ENCODE measurements around the gene ABCA3.

The ABCA3 gene

GRCh38 chr16:2308089-2308962, 32.2 kb downstream of the ABCA3 start:
- DNase-seq (ENCODE audit: low spot score) = no peak

- no peak for DNase-seq (ENCODE audit: low spot score)
Observed at GRCh38 chr16:2299915-2300192, 40.7 kb downstream of the ABCA3 start.

GRCh38 chr16:2299121-2299914, 41.2 kb downstream of the ABCA3 start:
- no peak for DNase-seq (ENCODE audit: low spot score)

GRCh38 chr16:2298621-2299020, 41.9 kb downstream of the ABCA3 start:
- no peak for DNase-seq (ENCODE audit: low spot score)

GRCh38 chr16:2297506-2297860, 43.0 kb downstream of the ABCA3 start:
- no peak for DNase-seq (ENCODE audit: low spot score)

GRCh38 chr16:2296661-2297505, 43.6 kb downstream of the ABCA3 start:
- DNase-seq (ENCODE audit: low spot score) = no peak

- DNase-seq (ENCODE audit: low spot score) = no peak
Observed at GRCh38 chr16:2295056-2295798, 45.3 kb downstream of the ABCA3 start.

GRCh38 chr16:2292221-2292620, 48.3 kb downstream of the ABCA3 start:
- DNase-seq (ENCODE audit: low spot score) = no peak

GRCh38 chr16:2289282-2289681, 51.2 kb downstream of the ABCA3 start:
- DNase-seq (ENCODE audit: low spot score) = no peak

GRCh38 chr16:2288726-2289125, 51.8 kb downstream of the ABCA3 start:
- DNase-seq (ENCODE audit: low spot score) = no peak

- DNase-seq (ENCODE audit: low spot score) = no peak
Observed at GRCh38 chr16:2287916-2288547, 52.5 kb downstream of the ABCA3 start.

GRCh38 chr16:2286550-2286949, 54.0 kb downstream of the ABCA3 start:
- no peak for DNase-seq (ENCODE audit: low spot score)

- no peak for DNase-seq (ENCODE audit: low spot score)
Observed at GRCh38 chr16:2285731-2286191, 54.8 kb downstream of the ABCA3 start.

GRCh38 chr16:2284797-2285576, 55.5 kb downstream of the ABCA3 start:
- DNase-seq (ENCODE audit: low spot score) = no peak

- no peak for DNase-seq (ENCODE audit: low spot score)
Observed at GRCh38 chr16:2284001-2284770, 56.3 kb downstream of the ABCA3 start.

GRCh38 chr16:2282866-2283555, 57.5 kb downstream of the ABCA3 start:
- no peak for DNase-seq (ENCODE audit: low spot score)

GRCh38 chr16:2282262-2282661, 58.3 kb downstream of the ABCA3 start:
- no peak for DNase-seq (ENCODE audit: low spot score)

GRCh38 chr16:2280981-2281542, 59.5 kb downstream of the ABCA3 start:
- no peak for DNase-seq (ENCODE audit: low spot score)

GRCh38 chr16:2280461-2280860, 60.1 kb downstream of the ABCA3 start:
- no peak for DNase-seq (ENCODE audit: low spot score)

Data from left forelimb (tissue), 1 donor.